Activated CD4-positive, alpha-beta T cell treated with anti-CD3 and anti-CD28 coated beads, Interleukin-2, amount 10 ng/mL, durations not matched to agents 24 days and 14 days (primary cell): ENCODE measurements around the gene TLX2. TPM values are rescaled to one million over a fixed set of nuclear protein-coding genes. Genes with fewer than 3 reads are reported as not detected.

Source experiments
- DNase-seq: peaks from one replicate; pipeline ENCODE4 v3.0.0; 2022
- H3K27ac Mint-ChIP-seq: one replicate; pipeline ENCODE4 v1.8.0; 2022; ENCODE audit warnings: mild to moderate bottlenecking, mixed read lengths
- H3K27me3 Mint-ChIP-seq: one replicate; pipeline ENCODE4 v1.8.0; 2022; ENCODE audit warnings: mixed read lengths
- H3K36me3 Mint-ChIP-seq: one replicate; pipeline ENCODE4 v1.8.0; 2022; ENCODE audit warnings: low read depth, mild to moderate bottlenecking, mixed read lengths
- H3K4me1 Mint-ChIP-seq: one replicate; pipeline ENCODE4 v1.8.0; 2021; ENCODE audit warnings: mixed read lengths
- H3K4me3 Mint-ChIP-seq: one replicate; pipeline ENCODE4 v1.8.0; 2022; ENCODE audit warnings: mild to moderate bottlenecking, moderate library complexity, mixed read lengths
- H3K9me3 Mint-ChIP-seq: one replicate; pipeline ENCODE4 v1.8.0; 2021; ENCODE audit warnings: mixed read lengths
- intact Hi-C: fragments of 100-400 bp; cut with micrococcal nuclease; formaldehyde crosslinking; loops from one replicate; pipeline ENCODE4 v1.15.1; 2023
- total RNA-seq: library from RNA; stranded (reverse); gene quantifications from 2 replicates; pipeline ENCODE4 v1.2.3, GENCODE V29; 2022

The TLX2 gene
- total RNA-seq, 1 donor from 2014 or later, result 0.70 TPM

- Mint-ChIP-seq H3K4me3 (peak overlapping the region; percentile 96), H3K36me3 (peaks cover 56% of the 10 kb centered on the region), H3K27ac (peak overlapping the region; percentile 96), H3K27me3 (no peaks in the 10 kb centered on the region), H3K4me1 (peaks cover 35% of the 10 kb centered on the region), H3K9me3 (no peaks in the 10 kb centered on the region)
- no peak for DNase-seq
- intact Hi-C loops, result loop anchor here (1.0 kb wide), 8 partner anchors 11 to 430 kb away; partner anchors contain the start of genes DOK1, INO80B, MRPL53 and POLE4
These were observed 14.5 kb downstream of the TLX2 start for GRCh38 chr2:74528600-74529356.

GRCh38 chr2:74529357-74530238 lies 15.3 kb downstream of the TLX2 start, which contains the start of the genes AUP1 and HTRA2:
AUP1 (minus strand) TSS chr2:74529706; CDS start chr2:74529629, 77 bp downstream.
HTRA2 (plus strand) TSS chr2:74529933; CDS start chr2:74530007, 74 bp downstream.
- peak; percentile 97 for DNase-seq
- Mint-ChIP-seq H3K27ac (peak within 1 kb of the TSS; percentile 96), H3K4me3 (peak within 1 kb of the TSS; percentile 96), H3K36me3 (peaks cover 58% of the 10 kb centered on the region), H3K9me3 (no peaks in the 10 kb centered on the region), H3K27me3 (no peaks in the 10 kb centered on the region), H3K4me1 (peaks cover 35% of the 10 kb centered on the region)
- intact Hi-C loops, result loop anchor here (1.0 kb wide), 9 partner anchors 12 to 429 kb away; partner anchors contain the start of genes DOK1, INO80B, MRPL53 and POLE4

GRCh38 chr2:74530239-74531187 lies 16.3 kb downstream of the TLX2 start:
- H3K4me3 Mint-ChIP-seq, result peak overlapping the region; percentile 96
- peaks cover 35% of the 10 kb centered on the region for H3K4me1 Mint-ChIP-seq
- H3K9me3 Mint-ChIP-seq, result no peaks in the 10 kb centered on the region
- H3K27me3 Mint-ChIP-seq, result no peaks in the 10 kb centered on the region
- peaks cover 53% of the 10 kb centered on the region for H3K36me3 Mint-ChIP-seq
- H3K27ac Mint-ChIP-seq, result peak overlapping the region; percentile 92
- DNase-seq, result peak; percentile 85
- intact Hi-C loops, result loop anchor here (1.0 kb wide), 1 partner anchor 19 kb away; no protein-coding TSS in a partner anchor

- Mint-ChIP-seq H3K36me3 (peaks cover 43% of the 10 kb centered on the region), H3K27ac (peak overlapping the region; percentile 92), H3K4me3 (peak overlapping the region; percentile 96), H3K4me1 (peaks cover 29% of the 10 kb centered on the region), H3K9me3 (no peaks in the 10 kb centered on the region), H3K27me3 (no peaks in the 10 kb centered on the region)
- intact Hi-C loops, result loop anchor here (2.0 kb wide), 1 partner anchor 281 kb away; no protein-coding TSS in a partner anchor
- no peak for DNase-seq
These were observed 17.4 kb downstream of the TLX2 start for GRCh38 chr2:74531666-74532065.

DNA sequence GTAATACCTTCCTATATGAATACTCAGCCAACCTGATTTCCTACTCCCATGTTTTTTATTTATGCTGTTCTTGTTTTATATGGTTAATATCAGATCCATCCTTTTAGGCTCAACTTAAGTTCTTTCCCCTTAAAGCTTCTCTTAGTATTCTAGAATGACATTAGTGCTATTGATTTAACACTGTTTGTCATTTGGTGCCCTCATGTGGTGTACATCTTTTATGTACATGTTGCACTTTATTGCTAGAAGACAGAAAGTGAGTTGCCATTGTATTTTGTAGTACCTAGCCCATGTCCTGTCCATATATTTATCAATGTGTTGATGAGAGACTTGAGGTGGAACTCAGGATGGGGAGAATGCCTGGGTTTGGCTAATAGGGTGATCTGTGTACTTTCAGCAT lies 18.0 kb downstream of the TLX2 start:
- intact Hi-C loops, result loop anchor here (2.0 kb wide), 1 partner anchor 281 kb away; no protein-coding TSS in a partner anchor
- peaks cover 37% of the 10 kb centered on the region for H3K36me3 Mint-ChIP-seq
- peaks cover 26% of the 10 kb centered on the region for H3K4me1 Mint-ChIP-seq
- H3K4me3 Mint-ChIP-seq, result peak overlapping the region; percentile 96
- peak overlapping the region; percentile 2 for H3K27ac Mint-ChIP-seq
- no peaks in the 10 kb centered on the region for H3K27me3 Mint-ChIP-seq
- DNase-seq, result peak; percentile 79
- no peaks in the 10 kb centered on the region for H3K9me3 Mint-ChIP-seq

DNA sequence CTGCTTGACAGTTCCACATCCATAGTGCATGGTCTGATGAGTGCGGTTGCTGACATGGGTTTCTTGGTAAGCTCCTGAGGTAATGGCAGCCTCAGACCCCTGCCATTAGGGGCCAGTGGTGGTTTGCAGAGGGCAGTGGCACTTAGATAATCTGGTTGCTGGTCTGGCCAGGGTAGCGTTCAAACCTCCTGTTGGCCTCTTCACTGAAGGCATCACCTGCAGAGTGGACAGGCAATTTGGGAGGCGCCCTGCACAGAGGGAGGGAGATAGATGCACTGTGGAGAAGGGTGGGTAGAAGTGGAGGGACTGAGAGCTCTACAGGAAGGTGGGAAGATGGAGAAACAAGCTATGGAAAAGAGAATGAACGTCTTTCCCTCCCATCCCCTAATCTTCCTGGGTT lies 19.2 kb downstream of the TLX2 start:
- no peak overlapping the region for H3K27ac Mint-ChIP-seq
- H3K36me3 Mint-ChIP-seq, result peaks cover 25% of the 10 kb centered on the region
- intact Hi-C loops, result loop anchor here (2.0 kb wide), 1 partner anchor 283 kb away; no protein-coding TSS in a partner anchor
- no peak overlapping the region for H3K4me3 Mint-ChIP-seq
- peaks cover 7% of the 10 kb centered on the region for H3K27me3 Mint-ChIP-seq
- no peak for DNase-seq
- no peaks in the 10 kb centered on the region for H3K9me3 Mint-ChIP-seq
- peaks cover 18% of the 10 kb centered on the region for H3K4me1 Mint-ChIP-seq

- H3K4me3 Mint-ChIP-seq, result no peak overlapping the region
- intact Hi-C loops, result no loop called here
These were observed 20.2 kb downstream of the TLX2 start for GRCh38 chr2:74534411-74534810.

GRCh38 chr2:74535440-74535965 lies 21.3 kb downstream of the TLX2 start:
- Mint-ChIP-seq H3K27ac (no peak overlapping the region), H3K9me3 (no peaks in the 10 kb centered on the region), H3K4me3 (no peak overlapping the region), H3K27me3 (peaks cover 12% of the 10 kb centered on the region), H3K4me1 (peaks cover 23% of the 10 kb centered on the region), H3K36me3 (peaks cover 20% of the 10 kb centered on the region)
- no peak for DNase-seq
- intact Hi-C loops, result no loop called here

More at GRCh38 chr2:74534411-74534810, 20.2 kb downstream of the TLX2 start:
- Mint-ChIP-seq H3K9me3 (no peaks in the 10 kb centered on the region), H3K4me1 (peaks cover 21% of the 10 kb centered on the region), H3K27me3 (peaks cover 12% of the 10 kb centered on the region), H3K27ac (no peak overlapping the region), H3K36me3 (peaks cover 20% of the 10 kb centered on the region)
- DNase-seq, result no peak

- intact Hi-C loops, result no loop called here
- Mint-ChIP-seq H3K4me3 (no peak overlapping the region), H3K4me1 (peaks cover 16% of the 10 kb centered on the region), H3K27me3 (peaks cover 13% of the 10 kb centered on the region), H3K9me3 (no peaks in the 10 kb centered on the region), H3K36me3 (peaks cover 15% of the 10 kb centered on the region), H3K27ac (no peak overlapping the region)
- DNase-seq, result no peak
These were observed 22.1 kb downstream of the TLX2 start for GRCh38 chr2:74536166-74536950.

DNA sequence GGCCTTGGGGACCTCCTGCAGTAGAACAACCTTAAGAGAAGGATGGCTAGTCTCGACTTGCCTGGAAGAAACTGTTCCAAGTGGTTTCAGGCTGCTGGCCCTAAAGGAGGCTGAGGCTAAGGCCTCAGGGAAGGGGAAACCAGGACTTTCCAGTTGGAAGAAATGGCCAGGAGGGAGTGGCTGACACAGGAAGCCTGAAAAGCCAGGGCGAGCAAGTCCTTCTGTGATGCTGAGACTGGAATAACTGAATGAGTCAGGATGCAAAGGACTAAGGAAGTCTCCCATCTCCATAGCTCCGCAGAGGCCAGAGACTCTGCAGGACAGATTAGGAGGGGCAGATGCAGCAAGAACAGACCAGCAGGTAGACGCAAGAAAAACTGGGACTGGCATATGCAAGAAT lies 22.9 kb downstream of the TLX2 start:
- peaks cover 9% of the 10 kb centered on the region for H3K4me1 Mint-ChIP-seq
- H3K9me3 Mint-ChIP-seq, result no peaks in the 10 kb centered on the region
- no peak overlapping the region for H3K4me3 Mint-ChIP-seq
- H3K27me3 Mint-ChIP-seq, result peaks cover 13% of the 10 kb centered on the region
- intact Hi-C loops, result no loop called here
- peaks cover 9% of the 10 kb centered on the region for H3K36me3 Mint-ChIP-seq
- no peak overlapping the region for H3K27ac Mint-ChIP-seq
- no peak for DNase-seq

DNA sequence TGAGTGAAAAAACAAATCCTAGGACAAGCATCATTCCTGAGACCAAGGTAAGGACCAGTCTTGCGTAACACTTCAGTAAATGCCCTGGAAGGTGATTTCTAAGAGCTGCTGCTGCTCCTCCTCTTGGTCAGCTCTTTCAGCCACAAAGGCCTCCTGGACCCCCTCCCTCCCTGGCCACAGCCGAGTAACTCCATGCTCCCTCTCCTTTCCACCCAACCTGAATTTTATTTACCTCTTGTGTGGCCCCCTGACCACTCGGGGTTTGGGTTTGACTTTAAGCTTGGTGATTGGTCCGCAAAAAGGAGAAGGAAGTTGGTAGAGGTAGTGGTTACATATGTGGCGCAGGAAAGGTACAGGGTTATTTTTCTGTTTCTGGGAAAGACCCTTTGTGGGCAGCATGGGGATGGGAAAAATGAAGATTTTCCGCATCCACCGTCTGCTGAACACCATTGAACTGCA lies 24.7 kb downstream of the TLX2 start:
- DNase-seq, result no peak
- Mint-ChIP-seq H3K4me1 (peaks cover 10% of the 10 kb centered on the region), H3K36me3 (peaks cover under 1% of the 10 kb centered on the region), H3K9me3 (no peaks in the 10 kb centered on the region), H3K4me3 (no peak overlapping the region), H3K27me3 (peaks cover 21% of the 10 kb centered on the region), H3K27ac (no peak overlapping the region)
- intact Hi-C loops, result no loop called here

- no peak overlapping the region for H3K4me3 Mint-ChIP-seq
These were observed 26.0 kb downstream of the TLX2 start for GRCh38 chr2:74540291-74540690.

More at GRCh38 chr2:74540291-74540690, 26.0 kb downstream of the TLX2 start:
- Mint-ChIP-seq H3K9me3 (no peaks in the 10 kb centered on the region), H3K4me1 (peaks cover 10% of the 10 kb centered on the region), H3K27me3 (peaks cover 25% of the 10 kb centered on the region), H3K27ac (no peak overlapping the region), H3K36me3 (no peaks in the 10 kb centered on the region)
- DNase-seq, result no peak
- intact Hi-C loops, result no loop called here
